Measurements from ENCODE around the gene DOCK8.

GRCh38 chr9:396396-396795 is 181.7 kb downstream of the DOCK8 start:
- TF ChIP-seq TARDBP (IDR thresholded peaks at IDR 0.05) = no peak
- no peak for TF ChIP-seq FOXM1 (IDR thresholded peaks at IDR 0.05; ENCODE audit: borderline replicate concordance)
- no peak for TF ChIP-seq SP1 (IDR thresholded peaks at IDR 0.05)
- no peak for TF ChIP-seq ELF4 (IDR thresholded peaks at IDR 0.05)
